ENCODE measurements around the gene CNTNAP2. TPM values are rescaled to one million over a fixed set of nuclear protein-coding genes. Genes with fewer than 3 reads are reported as not detected.

The CNTNAP2 gene
- not detected in 2 replicates for total RNA-seq

- no peaks in the 10 kb centered on the region for H3K9me3 Mint-ChIP-seq
- H3K4me3 Mint-ChIP-seq = peak within 1 kb of the TSS; percentile 67
- DNase-seq (ENCODE audit: low spot score) = no peak
These were observed at the start of gene CNTNAP2 for GRCh38 chr7:146116521-146117222. Gene CNTNAP2 (plus strand): TSS chr7:146116801. CDS start chr7:146116877, 76 bp downstream.

DNA sequence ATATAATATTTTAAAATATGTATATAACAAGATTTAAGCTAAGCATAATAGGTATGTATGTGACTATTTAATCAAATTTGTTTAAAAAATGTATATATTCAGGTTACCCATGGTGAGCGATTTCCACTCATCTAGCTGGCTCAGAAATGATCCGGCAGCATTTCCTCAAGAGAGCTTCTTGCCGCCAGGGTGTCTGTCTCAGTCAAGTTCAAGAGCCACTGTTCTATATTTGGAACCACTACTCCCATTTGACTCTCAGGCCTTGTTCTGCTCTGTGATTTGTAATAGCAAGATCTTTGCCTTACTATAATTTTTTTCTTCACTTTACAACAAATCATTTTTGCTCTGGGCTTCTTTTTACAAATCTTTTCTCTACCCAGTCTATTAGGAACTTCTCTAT, 48.7 kb upstream of the CNTNAP2 start:
- H3K4me3 Mint-ChIP-seq = no peak overlapping the region
- no peaks in the 10 kb centered on the region for H3K9me3 Mint-ChIP-seq
- no peak for DNase-seq (ENCODE audit: low spot score)
- intact Hi-C loops (cut with micrococcal nuclease) = no loop called here
- H3K4me1 Mint-ChIP-seq (ENCODE audit: low read depth) = no peaks in the 10 kb centered on the region
- H3K36me3 Mint-ChIP-seq (ENCODE audit: low read depth) = no peaks in the 10 kb centered on the region
- H3K27ac Mint-ChIP-seq = no peak overlapping the region
- H3K27me3 Mint-ChIP-seq (ENCODE audit: insufficient read depth) = no peaks in the 10 kb centered on the region

More at GRCh38 chr7:146116521-146117222, at the start of gene CNTNAP2:
- Mint-ChIP-seq H3K4me1 (ENCODE audit: low read depth) (peaks cover 4% of the 10 kb centered on the region), H3K27me3 (ENCODE audit: insufficient read depth) (peaks cover 12% of the 10 kb centered on the region), H3K27ac (no peak within 1 kb of the TSS), H3K36me3 (ENCODE audit: low read depth) (no peaks in the 10 kb centered on the region)
- intact Hi-C loops (cut with micrococcal nuclease) = no loop called here

DNA sequence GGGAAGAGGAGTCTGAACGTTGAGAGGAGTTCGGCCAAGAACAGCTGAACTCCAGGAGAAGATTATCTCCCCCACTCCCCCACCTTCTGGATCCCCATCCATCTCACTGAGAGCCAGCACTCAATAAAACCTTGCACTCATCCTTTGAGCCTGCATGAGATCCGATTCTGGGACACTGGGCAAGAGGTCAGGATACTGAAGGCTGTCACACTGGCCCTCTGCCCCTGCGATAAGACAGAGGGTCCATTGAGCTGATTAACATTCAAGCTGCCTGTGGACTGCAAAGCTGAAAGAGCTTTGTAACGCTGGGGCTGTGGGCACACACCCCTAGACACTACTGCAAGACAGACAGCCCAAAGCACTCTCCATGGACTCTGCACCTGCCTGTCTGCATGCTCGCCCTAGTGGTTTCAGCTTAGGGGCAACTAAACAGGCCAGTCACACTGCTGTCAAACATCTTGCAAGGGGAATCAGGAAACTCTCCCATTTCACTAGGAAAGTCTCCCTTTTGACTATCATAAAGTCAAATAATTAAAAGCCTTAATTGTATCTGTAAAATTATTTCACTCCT, 42.3 kb upstream of the CNTNAP2 start:
- no peak for DNase-seq (ENCODE audit: low spot score)
- H3K27me3 Mint-ChIP-seq (ENCODE audit: insufficient read depth) = no peaks in the 10 kb centered on the region
- no peak overlapping the region for H3K4me3 Mint-ChIP-seq
- H3K4me1 Mint-ChIP-seq (ENCODE audit: low read depth) = no peaks in the 10 kb centered on the region
- H3K27ac Mint-ChIP-seq = no peak overlapping the region
- no peaks in the 10 kb centered on the region for H3K36me3 Mint-ChIP-seq (ENCODE audit: low read depth)
- no peaks in the 10 kb centered on the region for H3K9me3 Mint-ChIP-seq
- intact Hi-C loops (cut with micrococcal nuclease) = no loop called here

- no peaks in the 10 kb centered on the region for H3K4me1 Mint-ChIP-seq (ENCODE audit: low read depth)
- no peaks in the 10 kb centered on the region for H3K36me3 Mint-ChIP-seq (ENCODE audit: low read depth)
- no peak for DNase-seq (ENCODE audit: low spot score)
- H3K9me3 Mint-ChIP-seq = no peaks in the 10 kb centered on the region
- no peak overlapping the region for H3K4me3 Mint-ChIP-seq
- H3K27ac Mint-ChIP-seq = no peak overlapping the region
- H3K27me3 Mint-ChIP-seq (ENCODE audit: insufficient read depth) = no peaks in the 10 kb centered on the region
- intact Hi-C loops (cut with micrococcal nuclease) = no loop called here
These were observed 40.3 kb upstream of the CNTNAP2 start for GRCh38 chr7:146076344-146076743.

DNA sequence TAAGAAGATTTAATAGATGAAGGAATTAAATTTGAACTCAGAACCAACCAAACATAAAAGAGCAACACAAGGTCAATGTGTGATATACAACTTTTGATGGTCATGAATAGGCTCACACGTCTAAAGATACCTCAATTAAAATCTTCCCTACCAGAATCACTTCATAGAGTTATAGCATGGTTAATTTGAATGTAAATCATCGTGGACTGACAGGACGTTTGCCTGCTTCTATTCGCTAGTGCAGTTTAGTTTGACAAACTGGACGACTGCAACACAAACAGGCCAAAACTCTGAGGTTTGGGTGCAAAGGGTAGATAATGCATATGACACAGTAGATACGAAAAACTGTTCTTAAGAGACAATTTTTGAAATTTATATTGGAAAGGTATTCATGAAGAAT, 32.5 kb upstream of the CNTNAP2 start:
- no peaks in the 10 kb centered on the region for H3K4me1 Mint-ChIP-seq (ENCODE audit: low read depth)
- H3K4me3 Mint-ChIP-seq = no peak overlapping the region
- no peak for DNase-seq (ENCODE audit: low spot score)
- intact Hi-C loops (cut with micrococcal nuclease) = no loop called here
- no peaks in the 10 kb centered on the region for H3K36me3 Mint-ChIP-seq (ENCODE audit: low read depth)
- H3K27me3 Mint-ChIP-seq (ENCODE audit: insufficient read depth) = no peaks in the 10 kb centered on the region
- no peaks in the 10 kb centered on the region for H3K9me3 Mint-ChIP-seq
- no peak overlapping the region for H3K27ac Mint-ChIP-seq

- Mint-ChIP-seq H3K4me1 (ENCODE audit: low read depth) (no peaks in the 10 kb centered on the region), H3K27me3 (ENCODE audit: insufficient read depth) (no peaks in the 10 kb centered on the region), H3K36me3 (ENCODE audit: low read depth) (no peaks in the 10 kb centered on the region), H3K27ac (no peak overlapping the region), H3K9me3 (no peaks in the 10 kb centered on the region), H3K4me3 (no peak overlapping the region)
- intact Hi-C loops (cut with micrococcal nuclease) = loop anchor here (1.0 kb wide), 1 partner anchor 1054 kb away; no protein-coding TSS in a partner anchor
- no peak for DNase-seq (ENCODE audit: low spot score)
These were observed 26.5 kb upstream of the CNTNAP2 start for GRCh38 chr7:146090023-146090645.

GRCh38 chr7:146094356-146094755, 22.2 kb upstream of the CNTNAP2 start:
- no peak for DNase-seq (ENCODE audit: low spot score)
- intact Hi-C loops (cut with micrococcal nuclease) = no loop called here
- H3K36me3 Mint-ChIP-seq (ENCODE audit: low read depth) = no peaks in the 10 kb centered on the region
- no peaks in the 10 kb centered on the region for H3K9me3 Mint-ChIP-seq
- no peak overlapping the region for H3K4me3 Mint-ChIP-seq
- H3K4me1 Mint-ChIP-seq (ENCODE audit: low read depth) = no peaks in the 10 kb centered on the region
- H3K27me3 Mint-ChIP-seq (ENCODE audit: insufficient read depth) = no peaks in the 10 kb centered on the region
- no peak overlapping the region for H3K27ac Mint-ChIP-seq

GRCh38 chr7:146096994-146097393, 19.6 kb upstream of the CNTNAP2 start:
- intact Hi-C loops (cut with micrococcal nuclease) = no loop called here
- no peak for DNase-seq (ENCODE audit: low spot score)
- no peaks in the 10 kb centered on the region for H3K9me3 Mint-ChIP-seq

GRCh38 chr7:146106319-146106718, 10.3 kb upstream of the CNTNAP2 start:
- Mint-ChIP-seq H3K4me3 (no peak overlapping the region), H3K27me3 (ENCODE audit: insufficient read depth) (no peaks in the 10 kb centered on the region), H3K36me3 (ENCODE audit: low read depth) (no peaks in the 10 kb centered on the region), H3K27ac (no peak overlapping the region), H3K9me3 (no peaks in the 10 kb centered on the region), H3K4me1 (ENCODE audit: low read depth) (no peaks in the 10 kb centered on the region)
- intact Hi-C loops (cut with micrococcal nuclease) = no loop called here
- DNase-seq (ENCODE audit: low spot score) = no peak

More at GRCh38 chr7:146096994-146097393, 19.6 kb upstream of the CNTNAP2 start:
- H3K36me3 Mint-ChIP-seq (ENCODE audit: low read depth) = no peaks in the 10 kb centered on the region
- no peak overlapping the region for H3K4me3 Mint-ChIP-seq
- H3K27ac Mint-ChIP-seq = no peak overlapping the region
- H3K27me3 Mint-ChIP-seq (ENCODE audit: insufficient read depth) = no peaks in the 10 kb centered on the region
- no peaks in the 10 kb centered on the region for H3K4me1 Mint-ChIP-seq (ENCODE audit: low read depth)

- no peak for DNase-seq (ENCODE audit: low spot score)
- H3K27me3 Mint-ChIP-seq (ENCODE audit: insufficient read depth) = peaks cover 12% of the 10 kb centered on the region
- H3K9me3 Mint-ChIP-seq = no peaks in the 10 kb centered on the region
- H3K36me3 Mint-ChIP-seq (ENCODE audit: low read depth) = no peaks in the 10 kb centered on the region
- intact Hi-C loops (cut with micrococcal nuclease) = no loop called here
- peaks cover 4% of the 10 kb centered on the region for H3K4me1 Mint-ChIP-seq (ENCODE audit: low read depth)
- H3K4me3 Mint-ChIP-seq = no peak overlapping the region
- no peak overlapping the region for H3K27ac Mint-ChIP-seq
These were observed 3.8 kb upstream of the CNTNAP2 start for GRCh38 chr7:146112755-146113154.

- Mint-ChIP-seq H3K4me1 (ENCODE audit: low read depth) (peaks cover 4% of the 10 kb centered on the region), H3K9me3 (no peaks in the 10 kb centered on the region), H3K36me3 (ENCODE audit: low read depth) (no peaks in the 10 kb centered on the region), H3K27ac (no peak overlapping the region), H3K4me3 (peak overlapping the region; percentile 67), H3K27me3 (ENCODE audit: insufficient read depth) (peaks cover 12% of the 10 kb centered on the region)
- intact Hi-C loops (cut with micrococcal nuclease) = no loop called here
- DNase-seq (ENCODE audit: low spot score) = no peak
These were observed 1.1 kb upstream of the CNTNAP2 start for GRCh38 chr7:146115548-146115850.

GRCh38 chr7:146115851-146116520, 615 bp upstream of the CNTNAP2 start:
- Mint-ChIP-seq H3K9me3 (no peaks in the 10 kb centered on the region), H3K4me1 (ENCODE audit: low read depth) (peaks cover 4% of the 10 kb centered on the region), H3K27me3 (ENCODE audit: insufficient read depth) (peaks cover 12% of the 10 kb centered on the region), H3K4me3 (peak overlapping the region; percentile 67), H3K27ac (no peak overlapping the region), H3K36me3 (ENCODE audit: low read depth) (no peaks in the 10 kb centered on the region)
- DNase-seq (ENCODE audit: low spot score) = no peak
- intact Hi-C loops (cut with micrococcal nuclease) = no loop called here

GRCh38 chr7:146117576-146117975, 975 bp downstream of the CNTNAP2 start:
- no peak overlapping the region for H3K4me3 Mint-ChIP-seq

More at GRCh38 chr7:146117576-146117975, 975 bp downstream of the CNTNAP2 start:
- Mint-ChIP-seq H3K27me3 (ENCODE audit: insufficient read depth) (peaks cover 12% of the 10 kb centered on the region), H3K9me3 (no peaks in the 10 kb centered on the region), H3K36me3 (ENCODE audit: low read depth) (no peaks in the 10 kb centered on the region), H3K4me1 (ENCODE audit: low read depth) (peaks cover 4% of the 10 kb centered on the region), H3K27ac (no peak overlapping the region)
- DNase-seq (ENCODE audit: low spot score) = no peak
- intact Hi-C loops (cut with micrococcal nuclease) = no loop called here
